ENCODE data around the gene SPAG5.
A peak's percentile ranks its signal among the peaks of the same experiment; 100 is the strongest.
"Not testable (repeated sequence)": the region's sequence is repeated elsewhere in the genome, so short reads cannot be mapped to it uniquely, and the experiment has no call there.

SPAG5 gene

GRCh38 chr17:28598799-28599310 is at the start of gene SPAG5:
TSS of gene SPAG5 (minus strand) at chr17:28599025. CDS start at chr17:28598946, 79 bp downstream.
- DNase-seq: peak; percentile 95

- DNase-seq: no peak
Measured at GRCh38 chr17:28646039-28646754, 47.4 kb upstream of the SPAG5 start.

GRCh38 chr17:28645576-28645939 is 46.7 kb upstream of the SPAG5 start:
- DNase-seq: no peak

- peak; percentile 89 for DNase-seq
Measured at GRCh38 chr17:28644787-28645575, 46.2 kb upstream of the SPAG5 start, which contains the start of gene BLTP2. TSS of gene BLTP2 (minus strand) at chr17:28645158. CDS start at chr17:28645056, 102 bp downstream.

- DNase-seq: no peak
Measured at GRCh38 chr17:28643983-28644786, 45.4 kb upstream of the SPAG5 start.

- no peak for DNase-seq
Measured at GRCh38 chr17:28641579-28641978, 42.8 kb upstream of the SPAG5 start.

GRCh38 chr17:28635506-28635905 is 36.7 kb upstream of the SPAG5 start:
- DNase-seq: no peak

- DNase-seq: peak; percentile 90
Measured at GRCh38 chr17:28634206-28634865, 35.5 kb upstream of the SPAG5 start.

GRCh38 chr17:28626818-28627217 is 28.0 kb upstream of the SPAG5 start:
- no peak for DNase-seq

- DNase-seq: no peak
Measured at GRCh38 chr17:28624148-28624547, 25.3 kb upstream of the SPAG5 start.

GRCh38 chr17:28623696-28624095 is 24.9 kb upstream of the SPAG5 start:
- DNase-seq: no peak

GRCh38 chr17:28622186-28622585 is 23.4 kb upstream of the SPAG5 start:
- DNase-seq: no peak

- no peak for DNase-seq
Measured at GRCh38 chr17:28620010-28620409, 21.2 kb upstream of the SPAG5 start.

GRCh38 chr17:28618464-28618863 is 19.6 kb upstream of the SPAG5 start:
- DNase-seq: no peak

- DNase-seq: no peak
Measured at GRCh38 chr17:28616281-28616680, 17.5 kb upstream of the SPAG5 start.

- no peak for DNase-seq
Measured at GRCh38 chr17:28615260-28615940, 16.6 kb upstream of the SPAG5 start.

GRCh38 chr17:28613931-28614381 is 15.1 kb upstream of the SPAG5 start, which contains the start of gene RSKR:
TSS of gene RSKR (minus strand) at chr17:28614185. CDS start at chr17:28614161, 24 bp downstream.
- no peak for DNase-seq

- no peak for DNase-seq
Measured at GRCh38 chr17:28612936-28613872, 14.4 kb upstream of the SPAG5 start.

- DNase-seq: no peak
Measured at GRCh38 chr17:28612531-28612930, 13.7 kb upstream of the SPAG5 start.

- no peak for DNase-seq
Measured at GRCh38 chr17:28610376-28610775, 11.6 kb upstream of the SPAG5 start.

GRCh38 chr17:28604031-28604430 is 5.2 kb upstream of the SPAG5 start:
- DNase-seq: not testable (repeated sequence)
